Gastrocnemius medialis (tissue), 4 donors: ENCODE measurements around the gene SEMA6B.

Experiments used
- POLR2A ChIP-seq, 2 donors: fragments of 450-650 bp; IDR thresholded peaks; one replicate each; pipeline ENCODE4 v1.6.1; 2017; ENCODE audit warnings: antibody characterized with exemption in 2 of 2, mild to moderate bottlenecking in 2 of 2, moderate library complexity in 2 of 2
- TF ChIP-seq, protein P1 (sequence below), 5 experiments: fragments of 450-650 bp in 3 of 5; fragments of 200-600 bp in 2 of 5; sonication (generic) in 2 of 5; IDR thresholded peaks in 4 of 5; conservative IDR thresholded peaks in 1 of 5; 1 replicate in 4 of 5; 2 replicates in 1 of 5; pipeline ENCODE4 v1.5.1; 2016 to 2019; ENCODE audit warnings: antibody characterized with exemption in 5 of 5, mild to moderate bottlenecking in 3 of 5, moderate library complexity in 3 of 5

- TF ChIP-seq, protein P1, sequence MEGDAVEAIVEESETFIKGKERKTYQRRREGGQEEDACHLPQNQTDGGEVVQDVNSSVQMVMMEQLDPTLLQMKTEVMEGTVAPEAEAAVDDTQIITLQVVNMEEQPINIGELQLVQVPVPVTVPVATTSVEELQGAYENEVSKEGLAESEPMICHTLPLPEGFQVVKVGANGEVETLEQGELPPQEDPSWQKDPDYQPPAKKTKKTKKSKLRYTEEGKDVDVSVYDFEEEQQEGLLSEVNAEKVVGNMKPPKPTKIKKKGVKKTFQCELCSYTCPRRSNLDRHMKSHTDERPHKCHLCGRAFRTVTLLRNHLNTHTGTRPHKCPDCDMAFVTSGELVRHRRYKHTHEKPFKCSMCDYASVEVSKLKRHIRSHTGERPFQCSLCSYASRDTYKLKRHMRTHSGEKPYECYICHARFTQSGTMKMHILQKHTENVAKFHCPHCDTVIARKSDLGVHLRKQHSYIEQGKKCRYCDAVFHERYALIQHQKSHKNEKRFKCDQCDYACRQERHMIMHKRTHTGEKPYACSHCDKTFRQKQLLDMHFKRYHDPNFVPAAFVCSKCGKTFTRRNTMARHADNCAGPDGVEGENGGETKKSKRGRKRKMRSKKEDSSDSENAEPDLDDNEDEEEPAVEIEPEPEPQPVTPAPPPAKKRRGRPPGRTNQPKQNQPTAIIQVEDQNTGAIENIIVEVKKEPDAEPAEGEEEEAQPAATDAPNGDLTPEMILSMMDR (IDR thresholded peaks at IDR 0.05 in 4 of 5, conservative IDR thresholded peaks at IDR 0.05 in 1 of 5), result no peak
- TF ChIP-seq POLR2A (IDR thresholded peaks at IDR 0.05), result no peak
Observed at GRCh38 chr19:4586691-4587090, 27.2 kb upstream of the SEMA6B start.
